HepG2 (cell line): ENCODE results near the gene PTCD1. TPM values are rescaled to one million over a fixed set of nuclear protein-coding genes. Genes with fewer than 3 reads are reported as not detected.

Source experiments
- AFF4 ChIP-seq: sonication (generic); formaldehyde crosslinking; IDR thresholded peaks from 2 replicates; pipeline ENCODE4 v1.4.0; 2020; ENCODE audit warnings: missing genetic modification reagents
- AHR ChIP-seq: IDR thresholded peaks from 2 replicates; pipeline ENCODE4 v1.6.1; 2018; ENCODE audit warnings: missing genetic modification reagents, missing compliant biosample characterization
- ATM ChIP-seq: fragments of 450-650 bp; IDR thresholded peaks from 2 replicates; pipeline ENCODE4 v1.7.1; 2017; ENCODE audit warnings: mild to moderate bottlenecking, borderline replicate concordance
- DMTF1 ChIP-seq: sonication (generic); formaldehyde crosslinking; IDR thresholded peaks from 2 replicates; pipeline ENCODE4 v1.4.0; 2020; ENCODE audit warnings: mild to moderate bottlenecking, missing genetic modification reagents
- FOXA1 ChIP-seq, 2 experiments: fragments of 450-650 bp in 1 of 2; sonication (generic) in 1 of 2; formaldehyde crosslinking in 1 of 2; IDR thresholded peaks; 2 replicates each; pipeline versions ENCODE4 v1.4.0 to v1.6.1; 2016 to 2020; ENCODE audit warnings: missing genetic modification reagents in 1 of 2
- GRHL1 ChIP-seq: sonication (generic); formaldehyde crosslinking; conservative IDR thresholded peaks from 2 replicates; pipeline ENCODE4 v1.8.0; 2022; ENCODE audit warnings: missing genetic modification reagents
- HNRNPH1 ChIP-seq: fragments of 200-400 bp; formaldehyde crosslinking; optimal IDR thresholded peaks from 2 replicates; pipeline ENCODE3; 2017; ENCODE audit warnings: mild to moderate bottlenecking, low read depth, low read length
- MAFF ChIP-seq: IDR thresholded peaks from 2 replicates; pipeline ENCODE4 v1.6.1; 2011; ENCODE audit warnings: low read depth, low read length, improper control_type of control experiment
- PPARG ChIP-seq: conservative IDR thresholded peaks from 2 replicates; pipeline ENCODE4 v1.6.1; 2016; ENCODE audit warnings: missing biosample characterization, missing genetic modification reagents
- RCOR2 ChIP-seq: IDR thresholded peaks from 2 replicates; pipeline ENCODE4 v1.6.1; 2016; ENCODE audit warnings: missing biosample characterization, missing genetic modification reagents
- RFX3 ChIP-seq: IDR thresholded peaks from 2 replicates; pipeline ENCODE4 v1.6.1; 2016; ENCODE audit warnings: missing biosample characterization, missing genetic modification reagents
- SIX1 ChIP-seq: sonication (generic); formaldehyde crosslinking; IDR thresholded peaks from 2 replicates; pipeline ENCODE4 v1.4.0; 2020; ENCODE audit warnings: missing genetic modification reagents, borderline replicate concordance
- SNRNP70 ChIP-seq: fragments of 200-400 bp; formaldehyde crosslinking; IDR thresholded peaks from 2 replicates; pipeline ENCODE4 v1.6.1; 2017; ENCODE audit warnings: mild to moderate bottlenecking, low read depth, low read length, moderate library complexity
- SOX6 ChIP-seq, 2 experiments: fragments of 450-650 bp in 1 of 2; sonication (generic) in 1 of 2; formaldehyde crosslinking in 1 of 2; IDR thresholded peaks; 2 replicates each; pipeline versions ENCODE4 v1.4.0 to v1.6.1; 2017 to 2020; ENCODE audit warnings: antibody characterized with exemption in 1 of 2, mild to moderate bottlenecking in 1 of 2, missing genetic modification reagents in 1 of 2
- ZNF430 ChIP-seq: sonication (generic); formaldehyde crosslinking; IDR thresholded peaks from 2 replicates; pipeline ENCODE4 v1.9.0; 2021; ENCODE audit warnings: mild to moderate bottlenecking, missing genetic modification reagents
- ZNF562 ChIP-seq: sonication (generic); formaldehyde crosslinking; IDR thresholded peaks from 2 replicates; pipeline ENCODE4 v1.8.0; 2022; ENCODE audit warnings: missing genetic modification reagents, borderline replicate concordance
- ZNF644 ChIP-seq: IDR thresholded peaks from 2 replicates; pipeline ENCODE4 v1.6.1; 2016; ENCODE audit warnings: low read depth
- ZNF788 ChIP-seq: sonication (generic); formaldehyde crosslinking; IDR thresholded peaks from 2 replicates; pipeline ENCODE4 v1.5.0; 2020; ENCODE audit warnings: mild to moderate bottlenecking, missing genetic modification reagents, borderline replicate concordance
- polyA plus RNA-seq, 8 experiments: library from polyadenylated mRNA; depleted of rRNA in 3 of 8; stranded (reverse) in 7 of 8; unstranded in 1 of 8; fragments of >200 nt; fragmentation: Illumina TruSeq in 4 of 8; extraction: Trizol in 4 of 8; gene quantifications; 2 replicates each; pipeline versions ENCODE4 v1.2.1 to v1.2.3, GENCODE V29; 2011 to 2016; ENCODE audit warnings: low read depth in 4 of 8, missing spikeins in 1 of 8, mixed read lengths in 1 of 8; ENCODE audit not compliant: insufficient read depth in 1 of 8
- total RNA-seq, 5 experiments: library from RNA; depleted of rRNA; stranded (reverse); fragments of >200 nt; fragmentation: Illumina TruSeq; extraction: Trizol; gene quantifications; 2 replicates each; pipeline ENCODE4 v1.2.3, GENCODE V29; 2016; ENCODE audit warnings: low read depth in 1 of 5
- TF ChIP-seq, protein P1 (sequence below): sonication (generic); formaldehyde crosslinking; IDR thresholded peaks from 2 replicates; pipeline ENCODE4 v1.4.0; 2020; ENCODE audit warnings: mild to moderate bottlenecking, missing genetic modification reagents

Gene PTCD1
- total and polyA plus RNA-seq, 2 of the 13 experiments (the other 11 are each of a cell fraction or from before 2014, with no cell fraction given), result 3.0 to 8.4 TPM

DNA sequence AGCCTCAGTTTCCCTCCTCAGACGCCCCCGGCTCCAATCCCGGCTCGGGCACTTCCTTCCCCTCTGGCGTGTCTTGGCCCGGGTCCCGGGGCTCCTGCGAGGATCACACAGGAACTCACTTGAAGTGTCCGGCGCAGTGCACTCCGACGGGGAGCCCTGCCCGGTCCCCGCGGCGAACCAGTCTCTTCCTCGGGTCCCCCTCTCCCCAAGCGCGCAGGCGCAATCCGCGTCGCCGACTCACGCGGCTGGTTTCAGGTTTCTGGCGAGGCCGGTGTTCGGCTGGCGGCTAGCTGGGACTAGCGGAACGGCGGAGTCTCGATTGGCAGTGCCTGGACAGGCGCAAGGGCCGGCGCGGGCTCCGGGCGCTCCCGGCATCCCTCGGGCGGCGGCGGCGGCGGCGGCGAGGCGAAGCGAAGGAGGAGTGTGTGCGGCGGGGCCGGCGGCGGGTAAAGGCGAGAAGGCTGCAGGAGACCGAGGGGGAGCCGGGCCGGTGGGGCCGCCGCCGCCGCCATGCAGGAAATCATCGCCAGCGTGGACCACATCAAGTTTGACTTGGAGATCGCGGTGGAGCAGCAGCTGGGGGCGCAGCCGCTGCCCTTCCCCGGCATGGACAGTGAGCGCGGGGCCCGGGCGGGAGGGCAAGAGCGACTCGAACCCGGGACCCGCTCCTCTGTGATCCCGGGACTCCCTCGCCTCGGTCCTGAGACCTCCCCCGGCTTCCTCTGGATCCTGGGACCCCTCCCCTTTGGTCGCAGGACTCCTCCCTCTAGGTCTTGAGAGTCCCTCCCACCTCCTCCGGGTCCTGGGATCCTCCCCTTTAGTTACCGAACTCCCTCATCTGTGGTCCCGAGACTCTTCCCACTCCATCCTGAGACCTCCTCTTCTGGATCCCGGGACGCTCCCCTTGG, at the start of gene PTCD1, which contains the start of gene CPSF4 (continued):
- TF ChIP-seq GRHL1 (CRISPR knock-in tag), result no peak
- no peak for TF ChIP-seq SOX6 (IDR thresholded peaks at IDR 0.05)
- TF ChIP-seq SOX6 (CRISPR knock-in tag; IDR thresholded peaks at IDR 0.05), result peak; percentile 60
- TF ChIP-seq FOXA1 (IDR thresholded peaks at IDR 0.05), result no peak
- no peak for TF ChIP-seq FOXA1 (CRISPR knock-in tag; IDR thresholded peaks at IDR 0.05)
- TF ChIP-seq HNRNPH1, result no peak
- TF ChIP-seq SIX1 (CRISPR knock-in tag), result peak; percentile 98
- TF ChIP-seq MAFF, result no peak
- no peak for TF ChIP-seq DMTF1 (CRISPR knock-in tag)
- TF ChIP-seq SNRNP70, result no peak
- TF ChIP-seq, protein P1, sequence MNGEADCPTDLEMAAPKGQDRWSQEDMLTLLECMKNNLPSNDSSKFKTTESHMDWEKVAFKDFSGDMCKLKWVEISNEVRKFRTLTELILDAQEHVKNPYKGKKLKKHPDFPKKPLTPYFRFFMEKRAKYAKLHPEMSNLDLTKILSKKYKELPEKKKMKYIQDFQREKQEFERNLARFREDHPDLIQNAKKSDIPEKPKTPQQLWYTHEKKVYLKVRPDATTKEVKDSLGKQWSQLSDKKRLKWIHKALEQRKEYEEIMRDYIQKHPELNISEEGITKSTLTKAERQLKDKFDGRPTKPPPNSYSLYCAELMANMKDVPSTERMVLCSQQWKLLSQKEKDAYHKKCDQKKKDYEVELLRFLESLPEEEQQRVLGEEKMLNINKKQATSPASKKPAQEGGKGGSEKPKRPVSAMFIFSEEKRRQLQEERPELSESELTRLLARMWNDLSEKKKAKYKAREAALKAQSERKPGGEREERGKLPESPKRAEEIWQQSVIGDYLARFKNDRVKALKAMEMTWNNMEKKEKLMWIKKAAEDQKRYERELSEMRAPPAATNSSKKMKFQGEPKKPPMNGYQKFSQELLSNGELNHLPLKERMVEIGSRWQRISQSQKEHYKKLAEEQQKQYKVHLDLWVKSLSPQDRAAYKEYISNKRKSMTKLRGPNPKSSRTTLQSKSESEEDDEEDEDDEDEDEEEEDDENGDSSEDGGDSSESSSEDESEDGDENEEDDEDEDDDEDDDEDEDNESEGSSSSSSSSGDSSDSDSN, result peak; percentile 60
- TF ChIP-seq ZNF644 (CRISPR knock-in tag), result no peak
- no peak for TF ChIP-seq ZNF562
- no peak for TF ChIP-seq RCOR2 (CRISPR knock-in tag)
- peak; percentile 71 for TF ChIP-seq PPARG (CRISPR knock-in tag)
- no peak for TF ChIP-seq RFX3
- TF ChIP-seq AHR (CRISPR knock-in tag), result 0 out of 2 replicates have a peak, but pooled peaks have one; percentile 68
- no peak for TF ChIP-seq AFF4
- no peak for TF ChIP-seq ATM
- TF ChIP-seq ZNF430 (CRISPR knock-in tag), result 0 out of 2 replicates have a peak, but pooled peaks have one; percentile 27
- peak; percentile 96 for TF ChIP-seq ZNF788 (CRISPR knock-in tag)
